Endothelial cell of umbilical vein (primary cell): ENCODE results near the gene DHDDS. TPM values are rescaled to one million over a fixed set of nuclear protein-coding genes. Genes with fewer than 3 reads are reported as not detected.

Source experiments
- BruUV-seq: library from RNA; stranded (reverse); fragments of 400-500 nt; replicated peaks from 2 replicates; lab custom pipeline; 2021; lab: Mats Ljungman, UMichigan
- CTCF ChIA-PET: fragments of 300-600, 350-600 bp; sonication (Branson Sonifier 250); formaldehyde crosslinking; loops from one replicate; lab custom pipeline; 2021; ENCODE audit warnings: antibody characterized with exemption, inconsistent platforms; lab: Charles Lee
- POLR2A ChIA-PET: fragments of 300-600, 350-600 bp; sonication (Branson Sonifier 250); formaldehyde crosslinking; loops from one replicate; lab custom pipeline; 2021; ENCODE audit warnings: antibody characterized with exemption, inconsistent platforms; lab: Charles Lee
- DNase-seq: peaks from one replicate; pipeline ENCODE4 v3.0.0-alpha.2; 2011; ENCODE audit warnings: low read depth, low spot score
- FAIRE-seq: peaks from 2 replicates; lab custom pipeline; 2011; peaks lifted over from hg19 to GRCh38; lab: Jason Lieb, UNC
- H2AFZ ChIP-seq: 2 replicates; pipeline ENCODE4 v1.6.0; 2012; ENCODE audit warnings: low read depth, low read length, control low read depth, inconsistent platforms
- H3K27ac ChIP-seq: 2 replicates; pipeline ENCODE4 v1.5.1; 2011; ENCODE audit warnings: low read depth, mild to moderate bottlenecking, control low read depth, low read length, moderate library complexity; ENCODE audit not compliant: insufficient read depth
- H3K27me3 ChIP-seq, 2 experiments: 2 replicates each; pipeline versions ENCODE4 v1.6.0 to v1.6.1; 2011; ENCODE audit warnings: low read length in 2 of 2, mixed read lengths in 1 of 2; ENCODE audit not compliant: control insufficient read depth in 2 of 2, insufficient read depth in 2 of 2
- H3K36me3 ChIP-seq, 2 experiments: 2 replicates in 1 of 2; 3 replicates in 1 of 2; pipeline ENCODE4 v1.5.1; 2011; ENCODE audit warnings: low read length in 2 of 2, mild to moderate bottlenecking in 1 of 2, moderate library complexity in 1 of 2; ENCODE audit not compliant: control insufficient read depth in 2 of 2, insufficient read depth in 2 of 2; ENCODE audit errors: extremely low read depth in 1 of 2
- H3K4me1 ChIP-seq: 3 replicates; pipeline ENCODE4 v1.5.1; 2011; ENCODE audit warnings: mild to moderate bottlenecking, low read length; ENCODE audit not compliant: control insufficient read depth, insufficient read depth; ENCODE audit errors: extremely low read depth
- H3K4me2 ChIP-seq: 2 replicates; pipeline ENCODE4 v1.6.1; 2011; ENCODE audit warnings: low read length, control low read depth, mixed read lengths; ENCODE audit not compliant: insufficient read depth
- H3K4me3 ChIP-seq, 3 experiments: fragments of 200-600 bp in 1 of 3; sonication (generic), shearing (Covaris generic) in 1 of 3; replicated peaks in 1 of 3; 2 replicates each; pipeline ENCODE4 v1.5.1; 2011 to 2016; ENCODE audit warnings: control low read depth in 3 of 3, low read length in 3 of 3, mild to moderate bottlenecking in 2 of 3, inconsistent platforms in 1 of 3, low read depth in 1 of 3, moderate library complexity in 1 of 3; ENCODE audit not compliant: insufficient read depth in 1 of 3
- H3K79me2 ChIP-seq: 2 replicates; pipeline ENCODE4 v1.6.0; 2012; ENCODE audit warnings: low read length, inconsistent platforms; ENCODE audit not compliant: control insufficient read depth, insufficient read depth
- H3K9ac ChIP-seq: replicated peaks from 2 replicates; pipeline ENCODE3; 2011; ENCODE audit warnings: low read length, control low read depth; ENCODE audit not compliant: insufficient read depth; ENCODE audit errors: extremely low read depth
- H3K9me1 ChIP-seq: replicated peaks from 3 replicates; pipeline ENCODE4 v1.6.0; 2011; ENCODE audit warnings: mild to moderate bottlenecking, low read length; ENCODE audit not compliant: control insufficient read depth, insufficient read depth; ENCODE audit errors: extremely low read depth
- H3K9me3 ChIP-seq: replicated peaks from 2 replicates; pipeline ENCODE4 v1.5.1; 2012; ENCODE audit warnings: low read length, inconsistent platforms; ENCODE audit not compliant: control insufficient read depth, insufficient read depth
- H4K20me1 ChIP-seq: replicated peaks from 2 replicates; pipeline ENCODE3; 2011; ENCODE audit warnings: mild to moderate bottlenecking, low read length; ENCODE audit not compliant: control insufficient read depth, insufficient read depth; ENCODE audit errors: extremely low read depth
- CTCF ChIP-seq, 2 donors: IDR thresholded peaks; 1 replicate in 1 of 2; 2 replicates in 1 of 2; pipeline ENCODE4 v1.5.1; 2011; ENCODE audit warnings: low read length in 2 of 2, mild to moderate bottlenecking in 2 of 2, moderate library complexity in 2 of 2, control low read depth in 1 of 2, inconsistent platforms in 1 of 2, low read depth in 1 of 2; ENCODE audit not compliant: insufficient read depth in 1 of 2; ENCODE audit errors: extremely low read depth in 1 of 2
- EZH2 ChIP-seq: IDR thresholded peaks from 2 replicates; pipeline ENCODE4 v1.6.1; 2012; ENCODE audit warnings: borderline replicate concordance, low read depth, mild to moderate bottlenecking, moderate library complexity, low read length, inconsistent platforms; ENCODE audit not compliant: severe bottlenecking
- FOS ChIP-seq: IDR thresholded peaks from 2 replicates; pipeline ENCODE4 v1.6.1; 2011; ENCODE audit warnings: mild to moderate bottlenecking, low read length, moderate library complexity, borderline replicate concordance; ENCODE audit not compliant: insufficient read depth
- GATA2 ChIP-seq: IDR thresholded peaks from 2 replicates; pipeline ENCODE4 v1.7.0; 2011; ENCODE audit warnings: low read depth, mild to moderate bottlenecking, moderate library complexity, mixed read lengths, low read length; ENCODE audit not compliant: insufficient read length, insufficient read depth
- JUN ChIP-seq: IDR thresholded peaks from 2 replicates; pipeline ENCODE4 v1.6.1; 2011; ENCODE audit warnings: borderline replicate concordance, low read depth; ENCODE audit not compliant: insufficient read length, insufficient read depth
- MAX ChIP-seq: IDR thresholded peaks from 2 replicates; pipeline ENCODE4 v1.6.1; 2011; ENCODE audit not compliant: insufficient read depth, insufficient read length
- MYC ChIP-seq: IDR thresholded peaks from one replicate; pipeline ENCODE4 v1.6.1; 2011; ENCODE audit warnings: mild to moderate bottlenecking, low read depth, low read length
- POLR2A ChIP-seq: IDR thresholded peaks from 2 replicates; pipeline ENCODE4 v1.6.1; 2012; ENCODE audit warnings: low read depth, mild to moderate bottlenecking, control low read depth, low read length
- POLR2AphosphoS5 ChIP-seq: IDR thresholded peaks from 2 replicates; pipeline ENCODE4 v1.6.1; 2012; ENCODE audit warnings: low read depth, mild to moderate bottlenecking, control low read depth, low read length, moderate library complexity; ENCODE audit not compliant: insufficient read depth
- dilution Hi-C: fragments of 300-500 bp; cut with MboI; formaldehyde crosslinking; loops from one replicate; pipeline ENCODE4 v1.15.0; 2019; ENCODE audit warnings: low sequenced_read_pairs; ENCODE audit not compliant: extremely low pct_ligation_motif_present
- intact Hi-C: fragments of 100-400 bp; cut with micrococcal nuclease; formaldehyde crosslinking; loops from one replicate; pipeline ENCODE4 v1.10.0; 2022
- polyA plus RNA-seq, 4 experiments: library from polyadenylated mRNA; depleted of rRNA in 3 of 4; stranded (reverse) in 3 of 4; unstranded in 1 of 4; fragments of >200 nt; gene quantifications; 2 replicates each; pipeline versions ENCODE4 v1.2.1 to v1.2.3, GENCODE V29; 2011 to 2012; ENCODE audit warnings: missing spikeins in 1 of 4
- total RNA-seq: library from RNA; stranded (reverse); gene quantifications from 2 replicates; pipeline ENCODE4 v1.2.3, GENCODE V29; 2021

The DHDDS gene
- total and polyA plus RNA-seq, 2 donors (not counting 3 experiments of a cell fraction or from before 2014, with no cell fraction given) = 51.3 to 70.7 TPM

GRCh38 chr1:26496861-26497260 is 64.7 kb downstream of the DHDDS start:
- POLR2A ChIA-PET = no interaction called here
- no peaks in the 10 kb centered on the region for H3K9me3 ChIP-seq
- no peak overlapping the region for H3K9ac ChIP-seq
- intact Hi-C loops = no loop called here
- H3K9me1 ChIP-seq = no peaks in the 10 kb centered on the region
- H2AFZ ChIP-seq = no peak overlapping the region
- H4K20me1 ChIP-seq = no peaks in the 10 kb centered on the region
- H3K27ac ChIP-seq = no peak overlapping the region
- TF ChIP-seq GATA2 (no peak), CTCF (IDR thresholded peaks at IDR 0.05; ENCODE audit: extremely low read depth in 1 of 2, insufficient read depth in 1 of 2, low read depth in 1 of 2, low read length in 2 of 2) (no peak), MYC (no peak), POLR2A (no peak), MAX (no peak), FOS (no peak), EZH2 (no peak), JUN (no peak), POLR2AphosphoS5 (no peak)
- BruUV-seq = no TSS peak
- peaks cover 12% of the 10 kb centered on the region for H3K4me1 ChIP-seq
- dilution Hi-C loops = no loop called here
- H3K4me3 ChIP-seq = no peak overlapping the region
- H3K36me3 ChIP-seq = no peaks in the 10 kb centered on the region
- DNase-seq (no peak), FAIRE-seq (no peak)
- no peak overlapping the region for H3K4me2 ChIP-seq
- CTCF ChIA-PET = interaction anchor here (1.0 kb wide), 1 partner anchor 313 kb away, joined by 3 read pairs; no protein-coding TSS in a partner anchor
- H3K27me3 ChIP-seq = peaks cover 0 to 1% of the 10 kb centered on the region in 2 experiments
- H3K79me2 ChIP-seq = no peaks in the 10 kb centered on the region
